Measurements from ENCODE around the gene POU4F1.

The POU4F1 gene

GRCh38 chr13:78589206-78589605 lies 14.1 kb downstream of the POU4F1 start:
- DNase-seq = no peak

GRCh38 chr13:78587395-78587794 lies 16.0 kb downstream of the POU4F1 start:
- DNase-seq = no peak

GRCh38 chr13:78586706-78587105 lies 16.6 kb downstream of the POU4F1 start:
- DNase-seq = no peak

- no peak for DNase-seq
These were observed 27.1 kb downstream of the POU4F1 start for GRCh38 chr13:78576261-78576660.

- DNase-seq = no peak
These were observed 30.9 kb downstream of the POU4F1 start for GRCh38 chr13:78572459-78572858.

- DNase-seq = no peak
These were observed 34.3 kb downstream of the POU4F1 start for GRCh38 chr13:78569029-78569428.

GRCh38 chr13:78566631-78567030 lies 36.7 kb downstream of the POU4F1 start:
- no peak for DNase-seq

- no peak for DNase-seq
These were observed 41.0 kb downstream of the POU4F1 start for GRCh38 chr13:78562237-78562889.

All from activated CD8-positive, alpha-beta memory T cell treated with anti-CD3 and anti-CD28 coated beads for 24 hours (primary cell).